Hepatocyte (in vitro differentiated cells): Measurements from ENCODE around the gene FGD2. TPM values are rescaled to one million over a fixed set of nuclear protein-coding genes. Genes with fewer than 3 reads are reported as not detected.
A peak's percentile ranks its signal among the peaks of the same experiment; 100 is the strongest.
"Not testable (repeated sequence)": the region's sequence is repeated elsewhere in the genome, so short reads cannot be mapped to it uniquely, and the experiment has no call there.

ENCODE experiments used
- DNase-seq: peaks from one replicate; pipeline ENCODE4 v3.0.0-alpha.2; 2016; ENCODE audit warnings: low spot score
- H2AFZ ChIP-seq: fragments of 200-600 bp; sonication (generic); 2 replicates; pipeline ENCODE4 v1.6.0; 2016; ENCODE audit warnings: antibody characterized with exemption, mild to moderate bottlenecking
- H3K27ac ChIP-seq: fragments of 200-600 bp; sonication (generic); 2 replicates; pipeline ENCODE4 v1.5.1; 2016; ENCODE audit warnings: mild to moderate bottlenecking
- H3K27me3 ChIP-seq: fragments of 200-600 bp; sonication (generic); 2 replicates; pipeline ENCODE4 v1.6.1; 2016
- H3K36me3 ChIP-seq: fragments of 200-600 bp; sonication (generic); replicated peaks from 2 replicates; pipeline ENCODE4 v1.5.1; 2016; ENCODE audit warnings: low read depth; ENCODE audit not compliant: insufficient read depth
- H3K4me1 ChIP-seq: fragments of 200-600 bp; sonication (generic); 2 replicates; pipeline ENCODE4 v1.5.1; 2016; ENCODE audit warnings: mild to moderate bottlenecking, moderate library complexity; ENCODE audit not compliant: insufficient read depth
- H3K4me2 ChIP-seq: fragments of 200-600 bp; sonication (generic); 2 replicates; pipeline ENCODE4 v1.6.0; 2016
- H3K4me3 ChIP-seq: fragments of 200-600 bp; sonication (generic); 2 replicates; pipeline ENCODE4 v1.5.1; 2016; ENCODE audit warnings: mild to moderate bottlenecking
- H3K79me2 ChIP-seq: fragments of 200-600 bp; sonication (generic); 2 replicates; pipeline ENCODE4 v1.6.0; 2017; ENCODE audit warnings: mild to moderate bottlenecking
- H3K9me2 ChIP-seq: fragments of 200-600 bp; sonication (generic); replicated peaks from 2 replicates; pipeline ENCODE4 v1.6.0; 2017; ENCODE audit warnings: mild to moderate bottlenecking; ENCODE audit not compliant: insufficient read depth
- H3K9me3 ChIP-seq: fragments of 200-600 bp; sonication (generic); 2 replicates; pipeline ENCODE4 v1.5.1; 2016; ENCODE audit warnings: low read depth, mild to moderate bottlenecking
- H4K20me1 ChIP-seq: fragments of 200-600 bp; sonication (generic); 2 replicates; pipeline ENCODE4 v1.6.0; 2016; ENCODE audit warnings: mild to moderate bottlenecking; ENCODE audit not compliant: insufficient read depth, poor library complexity, severe bottlenecking
- EZH2 ChIP-seq: fragments of 200-600 bp; sonication (generic); IDR thresholded peaks from 2 replicates; pipeline ENCODE4 v1.6.1; 2016; ENCODE audit warnings: antibody characterized with exemption, mild to moderate bottlenecking, borderline replicate concordance
- EZH2phosphoT487 ChIP-seq: fragments of 200-600 bp; sonication (generic); IDR thresholded peaks from one replicate; pipeline ENCODE4 v1.6.1; 2018; ENCODE audit warnings: antibody characterized with exemption, mild to moderate bottlenecking, low read depth, moderate library complexity; ENCODE audit not compliant: unreplicated experiment, severe bottlenecking
- WGBS: methylation state at CpG from one replicate; pipeline ENCODE4 v1.1.6; 2016; ENCODE audit warnings: low lambda C conversion rate; ENCODE audit errors: missing lambda C conversion rate; 5-methylcytosine and 5-hydroxymethylcytosine counted together
- polyA plus RNA-seq: library from polyadenylated mRNA; unstranded; fragments of >200 nt; fragmentation: Nextera tagmentation; extraction: Ambion mirVana; gene quantifications from 2 replicates; pipeline ENCODE4 v1.2.1, GENCODE V29; 2016
- total RNA-seq: library from RNA; depleted of rRNA; stranded (reverse); fragments of >200 nt; gene quantifications from 2 replicates; pipeline ENCODE4 v1.2.3, GENCODE V29; 2014
- TF ChIP-seq, protein P1 (sequence below): fragments of 200-600 bp; sonication (generic); IDR thresholded peaks from 2 replicates; pipeline ENCODE4 v1.5.1; 2016; ENCODE audit warnings: antibody characterized with exemption, mild to moderate bottlenecking; ENCODE audit not compliant: poor library complexity

FGD2 gene
- total and polyA plus RNA-seq, 2 experiments from 2014 or later, result 4.6 to 5.2 TPM

DNA sequence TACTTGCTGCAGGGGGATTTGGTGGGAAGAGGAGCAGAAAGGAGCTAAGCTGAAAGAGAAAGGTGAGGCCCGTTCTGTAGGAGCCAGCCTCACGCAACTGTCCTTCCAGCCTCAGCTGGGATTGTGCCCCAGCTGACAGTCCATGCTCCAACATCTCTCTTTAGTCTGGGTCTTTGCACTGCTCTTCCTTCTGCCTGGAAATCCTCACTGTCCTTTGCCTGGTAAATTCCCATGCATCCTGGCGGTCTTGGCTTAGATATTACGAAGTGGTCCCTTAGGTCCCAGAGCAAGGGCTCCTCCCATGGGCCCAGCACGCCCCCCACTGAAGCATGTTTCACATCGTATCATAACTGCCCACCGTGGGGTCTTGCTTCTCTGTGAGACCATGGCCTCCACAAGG is 52.2 kb downstream of the FGD2 start:
- Histone ChIP-seq H2AFZ (no peak overlapping the region), H3K4me2 (no peak overlapping the region), H3K9me2 (no peaks in the 10 kb centered on the region)

DNA sequence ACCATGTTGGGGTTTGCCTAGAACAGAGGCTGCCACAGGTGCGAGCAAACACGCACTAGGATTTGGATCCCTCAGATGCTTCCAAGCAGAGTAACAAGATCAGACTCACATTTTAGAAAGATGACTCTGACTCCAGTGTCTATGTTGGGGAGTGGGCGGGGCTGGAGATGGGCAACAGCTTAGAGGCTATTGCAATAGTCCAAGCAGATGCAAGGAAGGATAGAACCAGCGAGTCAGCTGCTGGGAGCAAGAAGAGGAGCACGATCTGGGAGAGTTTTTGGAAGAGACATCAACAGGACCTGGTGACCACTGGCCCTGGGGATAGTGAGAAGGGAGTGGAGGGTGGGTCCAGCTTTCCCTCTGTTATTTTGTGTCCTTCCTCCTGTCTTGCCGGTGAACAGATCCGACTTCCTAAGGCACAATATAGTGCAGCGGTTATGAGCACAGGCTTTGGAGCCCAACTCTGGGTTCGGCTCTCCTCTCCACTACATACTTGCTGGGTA is 52.7 kb downstream of the FGD2 start:
- no peaks in the 10 kb centered on the region for H3K9me3 ChIP-seq
- H2AFZ ChIP-seq, result no peak overlapping the region
- no peaks in the 10 kb centered on the region for H3K27me3 ChIP-seq
- no peaks in the 10 kb centered on the region for H3K9me2 ChIP-seq
- peaks cover 20% of the 10 kb centered on the region for H3K4me1 ChIP-seq
- H3K4me2 ChIP-seq, result no peak overlapping the region
- no peaks in the 10 kb centered on the region for H3K36me3 ChIP-seq
- no peak for DNase-seq
- H3K4me3 ChIP-seq, result no peak overlapping the region
- 95% methylated on average over 9 of the region's 9 CpGs for WGBS
- no peak overlapping the region for H3K27ac ChIP-seq
- TF ChIP-seq EZH2phosphoT487 (no peak), EZH2 (no peak)
- TF ChIP-seq, protein P1, sequence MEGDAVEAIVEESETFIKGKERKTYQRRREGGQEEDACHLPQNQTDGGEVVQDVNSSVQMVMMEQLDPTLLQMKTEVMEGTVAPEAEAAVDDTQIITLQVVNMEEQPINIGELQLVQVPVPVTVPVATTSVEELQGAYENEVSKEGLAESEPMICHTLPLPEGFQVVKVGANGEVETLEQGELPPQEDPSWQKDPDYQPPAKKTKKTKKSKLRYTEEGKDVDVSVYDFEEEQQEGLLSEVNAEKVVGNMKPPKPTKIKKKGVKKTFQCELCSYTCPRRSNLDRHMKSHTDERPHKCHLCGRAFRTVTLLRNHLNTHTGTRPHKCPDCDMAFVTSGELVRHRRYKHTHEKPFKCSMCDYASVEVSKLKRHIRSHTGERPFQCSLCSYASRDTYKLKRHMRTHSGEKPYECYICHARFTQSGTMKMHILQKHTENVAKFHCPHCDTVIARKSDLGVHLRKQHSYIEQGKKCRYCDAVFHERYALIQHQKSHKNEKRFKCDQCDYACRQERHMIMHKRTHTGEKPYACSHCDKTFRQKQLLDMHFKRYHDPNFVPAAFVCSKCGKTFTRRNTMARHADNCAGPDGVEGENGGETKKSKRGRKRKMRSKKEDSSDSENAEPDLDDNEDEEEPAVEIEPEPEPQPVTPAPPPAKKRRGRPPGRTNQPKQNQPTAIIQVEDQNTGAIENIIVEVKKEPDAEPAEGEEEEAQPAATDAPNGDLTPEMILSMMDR, result no peak
- no peaks in the 10 kb centered on the region for H3K79me2 ChIP-seq
- no peaks in the 10 kb centered on the region for H4K20me1 ChIP-seq

More for the DNA sequence above, 52.2 kb downstream of the FGD2 start:
- H3K4me1 ChIP-seq, result peaks cover 20% of the 10 kb centered on the region
- DNase-seq, result no peak
- H3K4me3 ChIP-seq, result no peak overlapping the region
- no peaks in the 10 kb centered on the region for H3K27me3 ChIP-seq
- H3K79me2 ChIP-seq, result no peaks in the 10 kb centered on the region
- H4K20me1 ChIP-seq, result no peaks in the 10 kb centered on the region
- H3K9me3 ChIP-seq, result no peaks in the 10 kb centered on the region
- TF ChIP-seq EZH2phosphoT487, result no peak
- TF ChIP-seq, protein P1, result no peak
- TF ChIP-seq EZH2, result no peak
- H3K36me3 ChIP-seq, result no peaks in the 10 kb centered on the region
- WGBS, result 95% methylated on average over 7 of the region's 7 CpGs
- no peak overlapping the region for H3K27ac ChIP-seq

DNA sequence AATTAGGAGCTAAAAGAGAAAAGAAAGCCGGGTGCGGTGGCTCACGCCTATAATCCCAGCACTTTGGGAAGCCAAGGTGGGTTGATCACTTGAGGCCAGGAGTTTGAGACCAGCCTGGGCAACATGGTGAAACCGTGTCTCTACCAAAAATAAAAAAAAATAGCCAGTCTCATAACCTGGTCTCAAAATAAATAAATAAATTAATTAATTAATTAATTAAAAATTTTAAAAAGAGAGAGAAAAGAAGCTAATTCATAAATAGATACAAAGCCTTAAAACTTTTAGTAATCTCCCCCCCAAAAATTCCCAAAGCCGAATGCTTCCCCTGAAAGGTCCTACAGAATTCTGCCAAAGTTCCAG is 53.5 kb downstream of the FGD2 start:
- H3K4me2 ChIP-seq, H2AFZ ChIP-seq, H3K27ac ChIP-seq, H3K79me2 ChIP-seq, DNase-seq, H4K20me1 ChIP-seq, H3K9me3 ChIP-seq, H3K4me3 ChIP-seq, H3K36me3 ChIP-seq, H3K9me2 ChIP-seq, H3K27me3 ChIP-seq: not testable (repeated sequence)
- 90% methylated on average over 5 of the region's 5 CpGs for WGBS
- H3K4me1 ChIP-seq, result peaks cover 20% of the 10 kb centered on the region

DNA sequence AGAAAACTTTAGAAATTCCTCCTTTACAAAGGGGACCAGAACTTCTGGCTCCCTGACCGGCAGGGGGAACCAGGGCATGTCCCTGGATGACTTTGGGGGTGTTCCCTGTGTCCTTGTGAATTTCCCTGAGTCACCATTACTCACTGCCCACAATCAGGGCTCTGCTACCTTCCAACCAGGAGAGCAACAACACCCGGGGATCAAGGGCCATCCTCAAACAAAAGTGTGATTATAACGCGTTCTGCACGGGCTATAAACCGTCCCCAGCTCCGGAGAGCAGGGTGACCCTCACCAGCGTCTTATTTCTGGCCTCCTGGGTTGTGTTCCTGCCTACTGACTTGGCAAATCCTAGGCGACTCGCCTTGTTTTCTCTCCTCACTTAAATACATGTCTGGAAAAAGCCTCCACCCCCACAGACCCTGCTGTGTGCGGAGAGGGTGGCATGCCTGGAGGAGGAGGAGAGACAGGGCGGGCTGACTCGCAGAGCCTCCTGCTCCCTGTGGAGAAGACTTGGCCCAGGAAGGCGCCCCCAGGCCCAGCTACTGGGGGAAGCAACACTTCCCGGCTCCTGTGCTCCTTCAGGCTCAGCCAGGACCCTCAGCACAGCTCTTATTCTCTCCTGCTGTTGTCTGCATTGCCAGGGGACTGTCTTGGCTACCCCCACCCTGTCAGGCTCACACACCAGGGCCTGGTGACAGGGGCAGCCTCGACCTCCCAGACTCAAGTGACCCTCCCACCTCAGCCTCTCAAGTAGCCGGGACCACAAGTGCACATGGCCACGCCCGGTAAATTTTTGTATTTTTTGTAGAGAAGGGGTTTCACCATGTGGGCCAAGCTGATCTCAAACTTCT is 54.1 kb downstream of the FGD2 start:
- Histone ChIP-seq H3K4me1 (peaks cover 20% of the 10 kb centered on the region), H3K9me3 (no peaks in the 10 kb centered on the region), H3K4me3 (no peak overlapping the region), H3K4me2 (peak overlapping the region; percentile 61), H3K9me2 (no peaks in the 10 kb centered on the region), H3K36me3 (no peaks in the 10 kb centered on the region), H3K27ac (peak overlapping the region; percentile 91), H3K79me2 (no peaks in the 10 kb centered on the region), H3K27me3 (no peaks in the 10 kb centered on the region), H2AFZ (peak overlapping the region; percentile 18), H4K20me1 (no peaks in the 10 kb centered on the region)
- peak; percentile 90 for DNase-seq
- no peak for TF ChIP-seq EZH2
- TF ChIP-seq EZH2phosphoT487, result no peak
- TF ChIP-seq, protein P1, result peak; percentile 65
- WGBS, result 22% methylated on average over 19 of the region's 19 CpGs
